HL-60 (cell line): Measurements from ENCODE around the gene MCM7.

Source experiments
- DNase-seq, 2 experiments: peaks; one replicate each; pipeline ENCODE4 v3.0.0-alpha.2; 2010 to 2020; ENCODE audit warnings: low read depth in 1 of 2, low spot score in 1 of 2
- H3K27ac ChIP-seq: fragments of 250-450 bp; sonication (Bioruptor Pico); replicated peaks from 2 replicates; pipeline ENCODE4 v1.5.1; 2020; ENCODE audit warnings: mild to moderate bottlenecking, moderate library complexity
- H3K27me3 ChIP-seq: fragments of 250-450 bp; sonication (Bioruptor Pico); 2 replicates; pipeline ENCODE4 v1.5.1; 2021; ENCODE audit warnings: mild to moderate bottlenecking, moderate library complexity; ENCODE audit not compliant: insufficient read depth, poor library complexity, severe bottlenecking
- H3K4me3 ChIP-seq: replicated peaks from 2 replicates; pipeline ENCODE4 v1.5.1; 2011; ENCODE audit warnings: mild to moderate bottlenecking, control low read depth, low read length; ENCODE audit not compliant: insufficient read depth
- GABPA ChIP-seq: IDR thresholded peaks from 2 replicates; pipeline ENCODE4 v1.6.1; 2012; ENCODE audit warnings: low read depth
- POLR2AphosphoS5 ChIP-seq: IDR thresholded peaks from 2 replicates; pipeline ENCODE4 v1.6.1; 2012; ENCODE audit warnings: low read depth
- SPI1 ChIP-seq: IDR thresholded peaks from 2 replicates; pipeline ENCODE4 v1.6.1; 2012; ENCODE audit warnings: low read depth, mild to moderate bottlenecking, borderline replicate concordance
- TF ChIP-seq, protein P1 (sequence below): IDR thresholded peaks from one replicate; pipeline ENCODE4 v1.5.1; 2011; ENCODE audit warnings: low read length, control low read depth, inconsistent platforms; ENCODE audit not compliant: insufficient read depth
- TF ChIP-seq, protein P2 (sequence below): IDR thresholded peaks from 2 replicates; pipeline ENCODE4 v1.6.1; 2012; ENCODE audit warnings: low read depth; ENCODE audit not compliant: insufficient replicate concordance

Gene MCM7

DNA sequence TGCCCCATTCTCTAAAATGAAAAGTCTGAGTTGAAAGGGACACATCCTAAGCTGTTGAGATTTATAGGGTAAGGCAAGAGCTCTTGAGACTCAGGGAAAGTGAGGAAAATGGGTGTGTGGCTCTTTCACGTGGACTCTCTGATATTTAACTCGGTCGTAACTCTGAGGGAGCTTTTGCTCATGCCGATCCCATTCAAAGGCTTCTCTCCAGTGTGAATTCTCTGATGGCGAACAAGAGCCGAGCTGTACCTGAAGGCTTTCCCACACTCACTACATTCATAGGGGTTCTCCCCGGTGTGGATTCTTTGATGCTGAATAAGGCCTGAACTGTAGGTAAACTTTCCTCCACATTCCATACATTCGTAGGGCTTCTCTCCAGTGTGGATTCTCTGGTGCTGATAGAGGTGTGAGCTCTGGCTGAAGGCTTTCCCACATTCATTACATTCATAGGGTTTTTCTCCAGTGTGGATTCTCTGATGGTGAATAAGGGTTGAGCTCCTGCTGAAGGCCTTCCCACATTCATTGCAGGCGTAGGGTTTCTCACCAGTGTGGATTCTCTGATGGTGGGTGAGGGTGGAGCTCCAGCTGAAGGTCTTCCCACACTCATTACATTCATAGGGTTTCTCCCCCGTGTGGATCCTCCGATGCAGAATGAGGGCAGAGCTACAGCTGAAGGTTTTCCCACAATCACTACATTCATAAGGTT lies 30.0 kb downstream of the MCM7 start:
- Histone ChIP-seq H3K27me3 (no peaks in the 10 kb centered on the region), H3K4me3 (no peak overlapping the region), H3K27ac (no peak overlapping the region)
- TF ChIP-seq POLR2AphosphoS5 = peak; percentile 54; the same call in 1 of the 2 replicates
- no peak for TF ChIP-seq GABPA
- DNase-seq = no peak

- DNase-seq = no peak
- Histone ChIP-seq H3K27ac (no peak overlapping the region), H3K27me3 (no peaks in the 10 kb centered on the region), H3K4me3 (no peak overlapping the region)
- no peak for TF ChIP-seq GABPA
- no peak for TF ChIP-seq SPI1
- TF ChIP-seq, protein P1, sequence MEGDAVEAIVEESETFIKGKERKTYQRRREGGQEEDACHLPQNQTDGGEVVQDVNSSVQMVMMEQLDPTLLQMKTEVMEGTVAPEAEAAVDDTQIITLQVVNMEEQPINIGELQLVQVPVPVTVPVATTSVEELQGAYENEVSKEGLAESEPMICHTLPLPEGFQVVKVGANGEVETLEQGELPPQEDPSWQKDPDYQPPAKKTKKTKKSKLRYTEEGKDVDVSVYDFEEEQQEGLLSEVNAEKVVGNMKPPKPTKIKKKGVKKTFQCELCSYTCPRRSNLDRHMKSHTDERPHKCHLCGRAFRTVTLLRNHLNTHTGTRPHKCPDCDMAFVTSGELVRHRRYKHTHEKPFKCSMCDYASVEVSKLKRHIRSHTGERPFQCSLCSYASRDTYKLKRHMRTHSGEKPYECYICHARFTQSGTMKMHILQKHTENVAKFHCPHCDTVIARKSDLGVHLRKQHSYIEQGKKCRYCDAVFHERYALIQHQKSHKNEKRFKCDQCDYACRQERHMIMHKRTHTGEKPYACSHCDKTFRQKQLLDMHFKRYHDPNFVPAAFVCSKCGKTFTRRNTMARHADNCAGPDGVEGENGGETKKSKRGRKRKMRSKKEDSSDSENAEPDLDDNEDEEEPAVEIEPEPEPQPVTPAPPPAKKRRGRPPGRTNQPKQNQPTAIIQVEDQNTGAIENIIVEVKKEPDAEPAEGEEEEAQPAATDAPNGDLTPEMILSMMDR = no peak
- TF ChIP-seq POLR2AphosphoS5 = no peak
- TF ChIP-seq, protein P2, sequence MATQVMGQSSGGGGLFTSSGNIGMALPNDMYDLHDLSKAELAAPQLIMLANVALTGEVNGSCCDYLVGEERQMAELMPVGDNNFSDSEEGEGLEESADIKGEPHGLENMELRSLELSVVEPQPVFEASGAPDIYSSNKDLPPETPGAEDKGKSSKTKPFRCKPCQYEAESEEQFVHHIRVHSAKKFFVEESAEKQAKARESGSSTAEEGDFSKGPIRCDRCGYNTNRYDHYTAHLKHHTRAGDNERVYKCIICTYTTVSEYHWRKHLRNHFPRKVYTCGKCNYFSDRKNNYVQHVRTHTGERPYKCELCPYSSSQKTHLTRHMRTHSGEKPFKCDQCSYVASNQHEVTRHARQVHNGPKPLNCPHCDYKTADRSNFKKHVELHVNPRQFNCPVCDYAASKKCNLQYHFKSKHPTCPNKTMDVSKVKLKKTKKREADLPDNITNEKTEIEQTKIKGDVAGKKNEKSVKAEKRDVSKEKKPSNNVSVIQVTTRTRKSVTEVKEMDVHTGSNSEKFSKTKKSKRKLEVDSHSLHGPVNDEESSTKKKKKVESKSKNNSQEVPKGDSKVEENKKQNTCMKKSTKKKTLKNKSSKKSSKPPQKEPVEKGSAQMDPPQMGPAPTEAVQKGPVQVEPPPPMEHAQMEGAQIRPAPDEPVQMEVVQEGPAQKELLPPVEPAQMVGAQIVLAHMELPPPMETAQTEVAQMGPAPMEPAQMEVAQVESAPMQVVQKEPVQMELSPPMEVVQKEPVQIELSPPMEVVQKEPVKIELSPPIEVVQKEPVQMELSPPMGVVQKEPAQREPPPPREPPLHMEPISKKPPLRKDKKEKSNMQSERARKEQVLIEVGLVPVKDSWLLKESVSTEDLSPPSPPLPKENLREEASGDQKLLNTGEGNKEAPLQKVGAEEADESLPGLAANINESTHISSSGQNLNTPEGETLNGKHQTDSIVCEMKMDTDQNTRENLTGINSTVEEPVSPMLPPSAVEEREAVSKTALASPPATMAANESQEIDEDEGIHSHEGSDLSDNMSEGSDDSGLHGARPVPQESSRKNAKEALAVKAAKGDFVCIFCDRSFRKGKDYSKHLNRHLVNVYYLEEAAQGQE = no peak
These were observed 31.2 kb downstream of the MCM7 start for GRCh38 chr7:100069991-100070390.

DNA sequence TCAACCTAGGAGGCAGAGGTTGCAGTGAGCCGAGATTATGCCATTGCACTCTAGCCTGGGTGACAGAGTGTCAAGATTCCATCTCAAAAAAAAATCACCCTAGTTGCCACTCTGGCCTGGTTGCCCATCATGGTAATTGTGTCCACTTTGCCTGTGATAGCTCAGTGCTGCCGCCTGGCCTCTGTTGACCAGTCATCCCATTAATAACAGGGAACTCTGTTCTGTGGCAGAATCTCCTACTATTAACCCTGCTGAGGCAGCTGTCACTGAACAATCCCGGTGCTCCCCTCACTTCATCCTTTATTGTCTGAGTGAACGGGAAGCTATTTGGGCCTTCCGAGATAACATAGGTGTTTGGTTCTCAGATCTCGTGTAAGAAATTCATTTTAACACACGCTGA lies 34.2 kb downstream of the MCM7 start:
- Histone ChIP-seq H3K27ac (no peak overlapping the region), H3K27me3 (no peaks in the 10 kb centered on the region), H3K4me3 (no peak overlapping the region)
- DNase-seq = no peak
- TF ChIP-seq, protein P1 = no peak
- TF ChIP-seq, protein P2 = no peak
- TF ChIP-seq POLR2AphosphoS5 = peak; percentile 17; the same call in 1 of the 2 replicates

- Histone ChIP-seq H3K27me3 (no peaks in the 10 kb centered on the region), H3K4me3 (no peak overlapping the region), H3K27ac (no peak overlapping the region)
- TF ChIP-seq GABPA = no peak
- TF ChIP-seq, protein P1 = no peak
- TF ChIP-seq, protein P2 = no peak
- no peak; the same call in none of the 2 replicates for TF ChIP-seq POLR2AphosphoS5
- no peak for TF ChIP-seq SPI1
- no peak for DNase-seq
These were observed 35.6 kb downstream of the MCM7 start for GRCh38 chr7:100065452-100066186.
